Spleen (tissue), 7 donors: Measurements from ENCODE around the gene ELN.

ENCODE experiments used
- CTCF ChIP-seq, 11 experiments: fragments of 200-600 bp in 7 of 11; fragments of 450-650 bp in 4 of 11; sonication (generic) in 4 of 11; IDR thresholded peaks in 8 of 11; conservative IDR thresholded peaks in 3 of 11; 1 replicate in 7 of 11; 2 replicates in 4 of 11; pipeline versions ENCODE4 v1.4.0 to v1.8.0; 2016 to 2021; ENCODE audit warnings: antibody characterized with exemption in 11 of 11, inconsistent platforms in 4 of 11, mild to moderate bottlenecking in 1 of 11
- POLR2A ChIP-seq, 3 donors: fragments of 450-650 bp; IDR thresholded peaks; one replicate each; pipeline ENCODE4 v1.5.1; 2017; ENCODE audit warnings: antibody characterized with exemption in 3 of 3, mild to moderate bottlenecking in 1 of 3
- POLR2AphosphoS5 ChIP-seq, 3 donors: sonication (generic); formaldehyde crosslinking; IDR thresholded peaks; one replicate each; pipeline ENCODE4 v1.5.1; 2017; ENCODE audit warnings: antibody characterized with exemption in 3 of 3
- donor health status: DM: no; HTN: no; CAD: no; lungs with moderate emphysema.
- donor health status: DM: no; HTN: no; CAD: no.
- donor health status: DM: no; HTN: no; CAD: no.

GRCh38 chr7:74040791-74041520, 13.0 kb downstream of the ELN start:
- TF ChIP-seq CTCF (IDR thresholded peaks at IDR 0.05 in 8 of 11, conservative IDR thresholded peaks at IDR 0.05 in 3 of 11): no peak
- TF ChIP-seq POLR2A (IDR thresholded peaks at IDR 0.05): no peak
- TF ChIP-seq POLR2AphosphoS5 (IDR thresholded peaks at IDR 0.05): no peak
